ENCODE measurements around the gene KIAA0513.
"Not testable (repeated sequence)": the region's sequence is repeated elsewhere in the genome, so short reads cannot be mapped to it uniquely, and the experiment has no call there.

KIAA0513 gene

GRCh38 chr16:85031451-85031850, 3.9 kb downstream of the KIAA0513 start:
- no peak for DNase-seq

DNA sequence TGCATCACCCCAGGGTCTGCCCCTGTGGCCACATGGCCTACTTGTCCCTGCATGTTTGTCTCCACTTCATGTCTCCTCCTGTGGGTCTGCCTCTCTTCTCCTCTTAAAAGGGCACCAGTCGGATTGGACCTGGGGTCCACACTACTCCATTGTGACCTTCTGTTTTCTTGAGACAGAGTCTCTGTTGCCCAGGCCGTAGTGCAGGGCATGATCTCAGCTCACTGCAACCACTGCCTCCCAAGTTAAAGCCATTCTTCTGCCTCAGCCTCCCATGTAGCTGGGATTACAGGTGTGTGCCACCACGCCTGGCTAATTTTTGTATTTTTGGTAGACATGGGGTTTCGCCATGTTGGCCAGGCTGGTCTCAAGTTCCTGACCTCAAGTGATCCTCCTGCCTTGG, 4.6 kb downstream of the KIAA0513 start:
- DNase-seq, result not testable (repeated sequence)

DNA sequence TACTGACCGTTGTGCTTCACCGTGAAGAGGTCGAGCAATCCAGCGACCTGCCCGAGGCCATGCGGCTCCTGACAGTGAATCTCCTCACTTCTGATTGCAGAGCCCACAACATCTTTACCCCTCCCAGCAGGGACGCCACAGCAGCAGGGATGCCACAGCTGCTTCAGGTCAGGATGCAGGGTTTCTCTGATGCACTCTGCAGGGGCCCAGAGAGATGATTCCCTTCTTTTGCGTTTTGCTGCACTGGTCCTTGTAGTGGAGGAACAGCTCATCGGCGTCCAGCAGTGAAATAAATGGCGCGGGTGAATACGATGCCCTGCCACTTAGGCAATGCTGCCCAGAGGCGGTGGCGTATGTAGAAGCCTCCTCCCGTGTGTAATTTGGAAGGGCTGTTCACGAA, 5.6 kb downstream of the KIAA0513 start:
- DNase-seq, result no peak

GRCh38 chr16:85034591-85035433, 7.2 kb downstream of the KIAA0513 start:
- no peak for DNase-seq

- DNase-seq, result no peak
Measured at GRCh38 chr16:85036236-85037049, 8.8 kb downstream of the KIAA0513 start.

DNA sequence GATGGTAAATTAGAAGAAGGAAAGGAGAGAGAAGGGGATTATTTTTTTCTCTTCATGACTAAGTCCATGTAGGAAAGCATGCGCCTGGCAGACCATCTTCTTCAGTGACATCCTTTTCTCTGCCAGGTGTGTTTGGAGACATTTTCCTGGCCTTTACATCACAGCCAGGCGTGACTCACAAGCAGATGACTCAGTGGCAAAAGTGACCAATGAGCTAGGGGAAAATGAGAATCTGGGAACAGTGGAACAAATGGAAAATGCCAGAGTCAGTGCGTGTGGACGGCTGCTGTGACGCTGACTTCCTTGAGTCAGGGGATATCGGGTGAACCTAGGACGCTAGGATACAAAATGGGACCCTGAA, 9.4 kb downstream of the KIAA0513 start:
- DNase-seq, result peak; percentile 16 to 21

DNA sequence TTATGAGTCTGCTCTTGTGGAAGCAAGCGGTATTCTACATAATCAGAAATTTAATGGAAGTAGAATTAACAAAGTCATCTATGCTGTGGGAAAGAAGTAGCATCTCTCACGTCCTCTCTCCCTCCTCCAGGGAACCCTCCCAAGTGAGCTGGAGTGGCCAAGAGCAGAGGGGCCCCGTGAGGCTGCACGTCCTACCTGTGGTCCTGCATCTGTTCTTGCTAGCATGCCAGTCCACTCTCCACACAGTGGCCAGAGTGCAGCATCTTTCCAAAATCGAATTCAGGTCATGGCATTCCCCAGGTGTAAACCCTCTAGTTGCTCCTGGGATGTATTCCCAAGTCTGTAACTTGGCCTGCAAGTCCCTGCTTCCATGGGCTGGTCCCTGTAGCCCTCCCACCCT, 10.1 kb downstream of the KIAA0513 start:
- DNase-seq, result no peak

DNA sequence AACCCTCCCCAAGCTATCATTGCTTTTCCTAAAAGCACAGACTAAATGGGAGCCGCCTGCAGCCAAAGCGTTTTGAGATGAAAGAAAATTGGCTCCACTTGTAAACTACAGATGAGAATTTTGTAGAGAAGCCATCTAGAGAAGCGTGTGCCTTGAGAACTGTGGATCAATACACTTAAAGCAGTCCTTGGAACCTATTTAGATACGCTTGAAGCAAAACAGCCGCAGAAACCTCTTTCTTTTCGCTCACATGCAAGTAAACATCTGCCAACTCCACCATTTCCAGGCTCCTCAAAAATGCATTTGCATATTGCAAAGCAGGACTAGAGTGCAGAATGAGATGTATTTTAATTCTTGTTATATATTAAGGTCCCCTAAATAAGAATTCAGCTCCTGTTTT, 13.1 kb downstream of the KIAA0513 start:
- DNase-seq, result no peak

- DNase-seq, result no peak
Measured at GRCh38 chr16:85041219-85042166, 13.9 kb downstream of the KIAA0513 start.

- no peak for DNase-seq
Measured at GRCh38 chr16:85042167-85042526, 14.6 kb downstream of the KIAA0513 start.

DNA sequence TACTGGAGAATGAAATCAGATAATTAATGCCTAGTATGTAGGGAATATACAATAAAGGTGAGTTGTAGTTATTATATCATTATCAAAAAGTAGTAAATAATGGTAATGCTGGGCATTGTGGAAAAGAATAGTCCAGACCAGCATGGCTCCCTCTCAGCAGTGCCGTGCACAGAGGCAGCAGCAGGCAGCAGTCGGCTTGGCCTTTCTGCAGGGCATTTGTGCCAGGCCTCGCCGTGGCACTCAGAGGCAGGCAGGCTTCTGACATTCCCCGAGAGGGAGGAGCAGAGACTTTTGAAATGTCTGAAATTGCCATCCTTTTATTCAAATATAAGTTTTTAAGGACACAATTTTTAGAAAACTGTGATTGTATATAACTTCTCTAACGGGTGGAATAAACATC, 15.0 kb downstream of the KIAA0513 start:
- DNase-seq, result no peak

DNA sequence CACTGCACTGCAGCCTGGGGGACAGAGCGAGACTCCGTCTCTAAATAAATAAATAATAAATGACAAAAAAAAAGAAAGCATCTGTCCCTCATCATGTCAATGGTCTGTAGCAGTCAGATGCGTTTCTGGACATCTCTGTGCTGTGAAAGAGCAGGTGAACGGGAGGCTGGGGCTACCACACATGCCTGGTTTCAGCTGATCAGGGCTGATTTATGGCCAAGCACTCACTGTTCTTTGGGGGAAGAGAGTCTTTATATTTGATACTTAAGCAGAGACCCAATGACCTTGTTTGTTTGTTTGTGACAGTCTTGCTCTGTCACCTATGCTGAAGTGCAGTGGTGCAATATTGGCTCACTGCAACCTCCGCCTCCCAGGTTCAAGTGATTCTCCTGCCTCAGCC, 17.5 kb downstream of the KIAA0513 start:
- no peak for DNase-seq

GRCh38 chr16:85045641-85046471, 18.3 kb downstream of the KIAA0513 start:
- no peak for DNase-seq

GRCh38 chr16:85046472-85046916, 18.9 kb downstream of the KIAA0513 start:
- no peak for DNase-seq

GRCh38 chr16:85046931-85047866, 19.6 kb downstream of the KIAA0513 start:
- DNase-seq, result no peak

GRCh38 chr16:85047867-85048455, 20.4 kb downstream of the KIAA0513 start:
- DNase-seq, result no peak

- DNase-seq, result no peak
Measured at GRCh38 chr16:85048921-85049562, 21.4 kb downstream of the KIAA0513 start.

GRCh38 chr16:85049706-85050305, 22.2 kb downstream of the KIAA0513 start:
- DNase-seq, result no peak

DNA sequence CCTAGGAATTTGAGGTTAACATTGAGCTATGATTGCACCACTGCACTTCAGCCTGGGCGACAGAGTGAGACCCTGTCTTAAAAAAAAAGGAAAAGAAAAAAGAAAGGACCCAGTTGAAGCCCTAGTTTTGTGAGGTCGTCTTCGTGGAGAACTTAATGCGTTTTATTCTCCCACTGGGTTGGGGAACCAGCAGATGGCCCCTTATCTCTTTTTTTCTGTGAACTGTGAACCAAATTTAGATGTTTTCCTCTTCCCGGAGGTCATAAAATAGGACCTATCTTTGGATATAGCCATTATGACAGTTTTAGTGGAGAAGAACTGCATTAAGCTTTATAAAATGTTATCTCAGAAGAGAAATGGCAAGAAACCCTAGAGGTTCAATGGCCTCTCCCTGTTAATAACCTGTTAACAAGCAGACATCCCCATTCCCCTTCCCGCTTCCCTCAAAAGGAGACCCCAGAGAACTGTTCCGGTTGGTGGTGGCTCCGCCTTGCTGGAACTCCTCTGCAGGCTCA, 23.5 kb downstream of the KIAA0513 start:
- no peak for DNase-seq

Measured in activated CD4-positive, alpha-beta T cell treated with anti-CD3 and anti-CD28 coated beads, Interleukin-2, amount 50 U/mL, for 48 hours (primary cell).